Adrenal gland (tissue), 5 donors: Measurements from ENCODE around the gene RPL39L.

ENCODE experiments used
- POLR2A ChIP-seq, 2 donors: fragments of 450-650 bp; IDR thresholded peaks; one replicate each; pipeline ENCODE4 v1.6.1; 2017; ENCODE audit warnings: antibody characterized with exemption in 2 of 2, mild to moderate bottlenecking in 2 of 2, moderate library complexity in 1 of 2
- TF ChIP-seq, protein P1 (sequence below), 6 experiments: fragments of 450-650 bp in 4 of 6; fragments of 200-600 bp in 2 of 6; sonication (generic) in 1 of 6; IDR thresholded peaks; 1 replicate in 5 of 6; 2 replicates in 1 of 6; pipeline versions ENCODE4 v1.5.1 to v1.8.0; 2016 to 2021; ENCODE audit warnings: antibody characterized with exemption in 6 of 6, mild to moderate bottlenecking in 2 of 6, moderate library complexity in 1 of 6
- donor health status: DM: no; HTN: no; CAD: no.

GRCh38 chr3:187131981-187132380 is 7.3 kb downstream of the RPL39L start:
- TF ChIP-seq, protein P1, sequence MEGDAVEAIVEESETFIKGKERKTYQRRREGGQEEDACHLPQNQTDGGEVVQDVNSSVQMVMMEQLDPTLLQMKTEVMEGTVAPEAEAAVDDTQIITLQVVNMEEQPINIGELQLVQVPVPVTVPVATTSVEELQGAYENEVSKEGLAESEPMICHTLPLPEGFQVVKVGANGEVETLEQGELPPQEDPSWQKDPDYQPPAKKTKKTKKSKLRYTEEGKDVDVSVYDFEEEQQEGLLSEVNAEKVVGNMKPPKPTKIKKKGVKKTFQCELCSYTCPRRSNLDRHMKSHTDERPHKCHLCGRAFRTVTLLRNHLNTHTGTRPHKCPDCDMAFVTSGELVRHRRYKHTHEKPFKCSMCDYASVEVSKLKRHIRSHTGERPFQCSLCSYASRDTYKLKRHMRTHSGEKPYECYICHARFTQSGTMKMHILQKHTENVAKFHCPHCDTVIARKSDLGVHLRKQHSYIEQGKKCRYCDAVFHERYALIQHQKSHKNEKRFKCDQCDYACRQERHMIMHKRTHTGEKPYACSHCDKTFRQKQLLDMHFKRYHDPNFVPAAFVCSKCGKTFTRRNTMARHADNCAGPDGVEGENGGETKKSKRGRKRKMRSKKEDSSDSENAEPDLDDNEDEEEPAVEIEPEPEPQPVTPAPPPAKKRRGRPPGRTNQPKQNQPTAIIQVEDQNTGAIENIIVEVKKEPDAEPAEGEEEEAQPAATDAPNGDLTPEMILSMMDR (IDR thresholded peaks at IDR 0.05) = no peak
- no peak for TF ChIP-seq POLR2A (IDR thresholded peaks at IDR 0.05)
